Measurements from ENCODE around the gene PPP6R1. TPM values are rescaled to one million over a fixed set of nuclear protein-coding genes. Genes with fewer than 3 reads are reported as not detected.

PPP6R1 gene
- polyA plus RNA-seq, 1 of the 3 experiments (the other 2 are of a cell fraction) = 47.8 TPM

DNA sequence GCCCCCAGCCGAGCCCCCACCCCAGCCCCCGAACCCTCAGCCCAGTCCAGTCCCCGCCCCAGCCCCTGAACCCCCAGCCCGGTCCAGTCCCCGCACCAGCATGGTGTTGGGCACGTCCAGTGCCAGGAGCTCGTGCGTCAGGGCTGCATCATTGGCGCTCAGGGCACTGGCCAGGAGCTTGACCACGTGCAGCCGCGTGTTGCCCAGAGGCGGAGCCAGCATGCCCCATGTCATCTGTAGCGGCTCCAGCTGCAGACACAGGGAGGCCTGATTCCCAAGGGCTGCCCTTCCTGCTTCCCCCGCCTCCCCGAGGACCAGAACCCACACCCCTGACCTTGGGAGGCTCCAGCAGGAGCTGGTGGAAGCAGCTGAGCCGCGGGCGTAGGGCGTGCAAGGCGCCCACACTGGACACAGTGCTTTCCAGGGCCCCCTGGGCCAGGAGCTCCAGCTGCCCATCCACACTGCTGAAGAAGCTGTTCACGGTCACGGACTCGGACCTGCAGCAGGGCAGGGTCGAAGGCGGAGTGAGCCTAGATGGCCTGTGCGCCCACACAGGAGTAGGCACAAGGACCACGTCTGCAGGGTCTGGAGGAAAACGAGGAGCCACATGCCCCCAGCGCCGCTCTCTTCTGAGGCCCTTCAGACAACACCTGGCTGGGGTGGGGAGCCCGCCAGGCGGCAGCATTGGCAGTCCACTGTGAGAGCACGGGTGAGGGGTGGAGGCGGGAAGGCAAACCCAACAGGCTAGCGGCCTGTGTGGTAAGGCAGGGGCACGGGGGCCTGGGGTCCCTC, 17.5 kb downstream of the PPP6R1 start:
- TF ChIP-seq, protein P1, sequence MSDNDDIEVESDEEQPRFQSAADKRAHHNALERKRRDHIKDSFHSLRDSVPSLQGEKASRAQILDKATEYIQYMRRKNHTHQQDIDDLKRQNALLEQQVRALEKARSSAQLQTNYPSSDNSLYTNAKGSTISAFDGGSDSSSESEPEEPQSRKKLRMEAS (IDR thresholded peaks at IDR 0.05; ENCODE audit: low read depth) = no peak
- TF ChIP-seq RFX5 (IDR thresholded peaks at IDR 0.05; ENCODE audit: low read length) (no peak), EP300 (IDR thresholded peaks at IDR 0.05; ENCODE audit: borderline replicate concordance in 1 of 2, low read depth in 1 of 2, low read length in 1 of 2) (no peak), TEAD4 (IDR thresholded peaks at IDR 0.05; ENCODE audit: borderline replicate concordance, insufficient read depth) (no peak), FOXM1 (IDR thresholded peaks at IDR 0.05; ENCODE audit: low read depth) (no peak), TCF12 (IDR thresholded peaks at IDR 0.05) (no peak), FOSL2 (IDR thresholded peaks at IDR 0.05; ENCODE audit: borderline replicate concordance, low read depth) (no peak), GATA2 (CRISPR knock-in tag; IDR thresholded peaks at IDR 0.05) (no peak), FOXJ3 (CRISPR knock-in tag; IDR thresholded peaks at IDR 0.05) (no peak), SMC3 (IDR thresholded peaks at IDR 0.05; ENCODE audit: low read depth, low read length) (no peak), RCOR1 (IDR thresholded peaks at IDR 0.05; ENCODE audit: low read length) (no peak), CHD2 (IDR thresholded peaks at IDR 0.05; ENCODE audit: low read length, partially characterized antibody) (no peak), NFIC (IDR thresholded peaks at IDR 0.05; ENCODE audit: borderline replicate concordance) (no peak), MEF2A (IDR thresholded peaks at IDR 0.05; ENCODE audit: borderline replicate concordance, low read depth) (no peak), YY1 (IDR thresholded peaks at IDR 0.05; ENCODE audit: low read depth) (no peak)
- TF ChIP-seq, protein P2, sequence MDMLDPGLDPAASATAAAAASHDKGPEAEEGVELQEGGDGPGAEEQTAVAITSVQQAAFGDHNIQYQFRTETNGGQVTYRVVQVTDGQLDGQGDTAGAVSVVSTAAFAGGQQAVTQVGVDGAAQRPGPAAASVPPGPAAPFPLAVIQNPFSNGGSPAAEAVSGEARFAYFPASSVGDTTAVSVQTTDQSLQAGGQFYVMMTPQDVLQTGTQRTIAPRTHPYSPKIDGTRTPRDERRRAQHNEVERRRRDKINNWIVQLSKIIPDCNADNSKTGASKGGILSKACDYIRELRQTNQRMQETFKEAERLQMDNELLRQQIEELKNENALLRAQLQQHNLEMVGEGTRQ (IDR thresholded peaks at IDR 0.05; ENCODE audit: borderline replicate concordance, low read depth, low read length) = no peak
- TF ChIP-seq, protein P3, sequence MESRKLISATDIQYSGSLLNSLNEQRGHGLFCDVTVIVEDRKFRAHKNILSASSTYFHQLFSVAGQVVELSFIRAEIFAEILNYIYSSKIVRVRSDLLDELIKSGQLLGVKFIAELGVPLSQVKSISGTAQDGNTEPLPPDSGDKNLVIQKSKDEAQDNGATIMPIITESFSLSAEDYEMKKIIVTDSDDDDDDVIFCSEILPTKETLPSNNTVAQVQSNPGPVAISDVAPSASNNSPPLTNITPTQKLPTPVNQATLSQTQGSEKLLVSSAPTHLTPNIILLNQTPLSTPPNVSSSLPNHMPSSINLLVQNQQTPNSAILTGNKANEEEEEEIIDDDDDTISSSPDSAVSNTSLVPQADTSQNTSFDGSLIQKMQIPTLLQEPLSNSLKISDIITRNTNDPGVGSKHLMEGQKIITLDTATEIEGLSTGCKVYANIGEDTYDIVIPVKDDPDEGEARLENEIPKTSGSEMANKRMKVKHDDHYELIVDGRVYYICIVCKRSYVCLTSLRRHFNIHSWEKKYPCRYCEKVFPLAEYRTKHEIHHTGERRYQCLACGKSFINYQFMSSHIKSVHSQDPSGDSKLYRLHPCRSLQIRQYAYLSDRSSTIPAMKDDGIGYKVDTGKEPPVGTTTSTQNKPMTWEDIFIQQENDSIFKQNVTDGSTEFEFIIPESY (IDR thresholded peaks at IDR 0.05; ENCODE audit: borderline replicate concordance, low read depth) = no peak
- DNase-seq = no peak
- H4K20me1 ChIP-seq (ENCODE audit: insufficient read depth) = no peaks in the 10 kb centered on the region
- no peak overlapping the region for H3K9ac ChIP-seq
- no peak overlapping the region for H2AFZ ChIP-seq (ENCODE audit: low read depth)
- no peaks in the 10 kb centered on the region for H3K27me3 ChIP-seq (ENCODE audit: insufficient read depth)
- H3K36me3 ChIP-seq (replicated peaks in 1 of 2; ENCODE audit: control insufficient read depth in 1 of 2, insufficient read depth in 2 of 2, low read length in 1 of 2) = peaks cover 27 to 67% of the 10 kb centered on the region in 2 experiments
- H3F3A ChIP-seq (replicated peaks; ENCODE audit: insufficient read depth) = no peaks in the 10 kb centered on the region
- ChIA-PET CTCF (interaction anchor here (1.4 to 1.7 kb wide), 2 partner anchors 13 to 40 kb away, joined by 3 to 6 read pairs; no protein-coding TSS in a partner anchor), POLR2A (no interaction called here)
- no peak overlapping the region for H3K4me3 ChIP-seq (ENCODE audit: low read depth in 2 of 2, low read length in 1 of 2)
- H3K4me2 ChIP-seq = no peak overlapping the region
- H3K4me1 ChIP-seq (ENCODE audit: control insufficient read depth in 1 of 2, insufficient read depth in 2 of 2, low read depth in 1 of 2, low read length in 1 of 2) = no peaks in the 10 kb centered on the region
- H3K9me2 ChIP-seq = no peaks in the 10 kb centered on the region
- H3K79me2 ChIP-seq (ENCODE audit: insufficient read depth) = no peaks in the 10 kb centered on the region
- no peak overlapping the region for H3K27ac ChIP-seq (ENCODE audit: low read depth in 2 of 2, low read length in 1 of 2)
- H3K9me3 ChIP-seq = no peaks in the 10 kb centered on the region
- WGBS (ENCODE audit: low lambda C conversion rate) = 95% methylated on average over 19 of the region's 37 CpGs

Data from SK-N-SH (cell line).